ENCODE results near the gene BAHCC1.

BAHCC1 gene

DNA sequence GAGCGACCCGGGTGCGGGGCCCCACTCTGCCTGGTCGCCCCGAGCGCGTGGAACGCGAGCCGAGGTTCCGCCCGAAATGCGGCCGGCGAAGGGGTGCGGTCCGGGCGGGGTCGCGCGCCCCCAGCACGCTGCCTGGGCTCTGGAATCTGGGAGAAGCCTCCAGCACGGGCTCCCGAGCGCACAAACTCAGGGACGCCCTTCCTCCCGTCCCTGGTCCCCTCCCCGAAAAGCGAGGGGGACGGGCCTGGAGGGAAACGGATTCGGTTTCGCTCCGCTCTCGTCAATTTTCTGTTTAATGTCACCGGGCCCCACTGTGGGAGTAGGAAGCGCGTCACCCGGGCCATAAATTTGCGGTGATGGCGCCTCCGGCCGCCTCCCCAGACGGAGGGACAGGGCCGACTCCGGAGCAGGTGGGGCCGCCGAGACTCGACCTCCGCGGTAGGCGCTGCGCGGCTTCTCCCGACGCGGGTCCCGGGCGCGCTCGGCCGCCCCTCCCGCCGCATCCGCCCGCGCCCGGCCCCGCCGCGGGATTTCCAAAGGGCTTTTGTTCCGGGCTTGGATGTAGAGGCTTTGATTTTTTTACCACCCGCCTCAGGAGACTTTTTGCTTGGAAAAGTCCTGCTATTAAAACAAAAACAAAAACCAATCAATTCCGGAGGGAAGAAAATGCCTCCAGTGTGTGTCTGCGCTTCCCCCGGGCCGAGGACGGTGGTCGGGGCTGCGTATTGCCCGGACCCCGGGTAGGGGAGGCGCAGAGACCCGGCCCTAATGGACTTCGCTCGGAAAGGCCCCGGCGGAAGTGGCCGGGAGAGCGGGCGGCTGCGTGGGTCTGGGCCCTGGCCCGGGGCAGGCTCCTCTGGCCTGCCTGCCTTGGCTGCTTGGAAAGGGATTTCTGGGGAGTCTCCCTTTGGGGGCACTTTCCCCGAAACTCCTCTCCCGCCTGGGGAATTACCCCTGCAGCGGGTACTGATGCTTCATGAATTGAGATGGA, 7.9 kb upstream of the BAHCC1 start:
- DNase-seq, result no peak

DNA sequence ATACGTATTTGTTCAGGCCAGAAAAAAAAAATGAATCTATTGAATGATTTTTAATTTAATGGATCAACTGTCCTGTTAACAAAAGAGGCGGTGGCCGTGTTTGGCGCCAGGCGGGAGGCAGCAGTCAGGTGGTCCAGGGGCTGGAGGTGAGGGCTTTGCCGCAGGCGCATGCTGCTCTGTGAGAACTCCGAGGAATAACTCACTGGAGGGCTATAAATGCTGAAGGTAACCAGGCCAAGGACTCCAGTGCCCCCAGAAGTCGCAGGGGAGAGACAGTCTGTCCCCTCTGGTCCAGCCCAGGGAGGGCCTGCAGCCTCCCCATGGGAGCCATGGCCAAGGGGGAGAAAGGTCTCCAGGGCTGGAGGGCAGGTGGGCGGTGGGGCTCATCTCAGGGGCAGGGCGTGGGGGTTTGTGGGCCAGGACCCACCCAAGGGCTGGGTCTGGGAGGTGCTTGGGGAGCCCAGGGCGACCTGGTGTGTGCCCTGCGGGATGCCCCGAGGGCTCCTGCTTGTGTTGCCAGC, 7.1 kb upstream of the BAHCC1 start:
- DNase-seq, result no peak

DNA sequence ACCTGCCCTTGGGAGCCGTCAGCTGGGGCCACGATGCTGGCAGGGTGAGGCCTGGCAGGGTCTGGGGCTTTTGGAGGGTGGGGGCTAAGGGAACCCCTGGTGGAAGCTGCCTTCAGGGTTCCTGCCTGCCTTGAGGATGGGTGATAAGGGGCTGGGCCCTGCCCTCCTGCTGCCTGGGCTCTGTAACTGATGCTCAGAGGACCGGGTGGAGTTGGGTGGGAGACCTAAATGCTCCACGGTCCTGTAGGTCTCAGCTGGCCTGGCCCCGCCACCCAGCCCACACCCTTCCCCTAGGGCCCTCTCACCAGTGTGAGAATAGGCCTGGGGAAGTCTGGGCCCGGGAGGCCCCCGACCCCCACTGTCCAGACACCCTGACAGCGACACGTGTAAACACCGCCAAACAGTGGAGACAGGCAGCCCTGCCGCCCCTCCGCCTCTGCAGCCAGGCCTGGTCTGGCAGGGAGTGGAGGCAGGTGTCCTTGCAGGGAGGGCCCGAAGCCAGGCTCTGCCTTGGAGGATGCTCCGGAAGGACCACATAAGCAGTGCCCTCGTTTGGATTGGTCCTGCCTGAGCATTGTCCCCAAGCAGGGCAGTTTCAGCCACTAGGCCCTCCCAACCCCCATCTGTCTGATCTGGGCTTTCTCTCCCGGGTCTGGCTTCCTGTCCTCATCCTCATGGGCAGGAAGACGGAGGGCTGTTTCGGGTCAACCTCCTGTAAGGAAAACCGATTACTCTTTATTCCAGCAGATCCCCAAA, 6.5 kb upstream of the BAHCC1 start:
- no peak for DNase-seq

DNA sequence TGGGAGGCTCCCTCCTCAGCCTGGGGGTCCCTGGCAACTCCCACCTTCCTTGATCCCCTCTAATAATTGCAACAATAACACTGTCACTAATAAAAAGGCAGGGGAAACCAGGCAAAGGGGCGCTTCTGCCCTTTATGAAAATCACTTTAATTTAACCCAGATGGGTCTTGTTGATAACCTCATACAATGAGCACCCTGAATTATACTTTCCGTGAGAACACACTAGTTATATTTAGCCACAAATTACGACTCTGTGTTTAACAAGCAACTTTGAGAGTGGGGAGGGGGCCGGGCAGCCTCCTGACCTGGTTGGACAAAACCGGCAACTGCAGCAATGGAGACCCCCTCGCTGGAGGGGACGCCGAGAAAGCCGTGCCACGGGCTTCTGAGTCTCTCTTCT, 5.7 kb upstream of the BAHCC1 start:
- no peak for DNase-seq

DNA sequence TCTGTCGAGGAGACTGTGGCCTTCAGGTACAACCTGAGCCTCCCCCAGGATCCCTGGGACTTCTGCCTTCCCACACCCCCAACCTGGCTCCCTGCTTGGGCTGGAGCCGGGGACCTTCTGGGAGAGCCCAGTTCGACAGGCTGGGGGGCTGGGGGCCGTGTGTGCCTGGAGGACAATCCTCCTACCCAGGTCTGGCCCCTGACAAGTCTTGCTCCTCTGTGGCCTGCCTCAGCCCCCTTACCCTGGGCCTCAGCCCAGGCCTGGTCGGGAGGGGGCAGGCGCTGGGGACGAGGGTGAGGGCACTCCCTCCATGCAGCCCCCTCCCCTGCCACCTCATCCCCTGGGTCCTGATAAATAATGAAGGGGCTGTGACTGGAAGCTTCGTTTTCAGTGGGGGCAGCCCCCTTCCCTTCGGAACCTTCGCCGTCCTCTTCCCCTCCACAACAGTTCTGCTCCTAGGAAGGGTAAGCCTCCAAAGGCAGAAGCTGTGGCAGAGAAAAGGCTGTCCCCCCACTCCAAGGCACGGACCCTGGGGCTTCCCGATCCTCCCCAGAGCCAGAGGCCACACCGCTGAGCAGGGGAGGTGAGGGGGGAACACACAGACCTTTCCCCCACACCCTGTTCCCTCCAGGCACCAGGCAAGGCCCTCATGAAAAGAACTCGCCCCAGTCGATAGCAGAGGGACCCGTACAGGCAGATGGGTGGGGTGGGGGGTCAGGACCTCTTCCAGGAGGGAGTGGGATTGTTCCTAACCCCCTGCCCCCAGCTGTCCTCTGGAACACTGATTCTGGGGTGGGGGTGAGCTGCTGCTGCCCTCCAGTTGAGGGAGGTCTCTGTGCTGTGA, 5.0 kb upstream of the BAHCC1 start:
- DNase-seq, result no peak

DNA sequence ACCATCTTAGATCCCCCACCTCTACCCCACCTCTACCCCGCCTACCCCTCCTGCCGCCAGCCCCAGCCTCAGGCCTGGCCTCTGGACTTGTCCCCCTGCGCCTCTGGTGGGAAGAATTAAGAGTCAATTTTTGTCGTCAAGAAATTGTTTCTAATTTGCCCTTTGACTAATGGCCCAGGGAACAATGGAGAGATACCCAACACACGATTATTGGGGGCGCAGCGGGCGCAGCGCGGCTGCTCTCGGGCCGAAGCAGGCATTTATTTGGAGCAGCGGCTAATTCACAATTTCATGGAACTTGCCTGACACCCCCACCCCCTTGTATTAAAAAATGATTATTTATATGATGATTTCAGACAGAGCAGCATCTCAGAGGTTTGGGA, 4.4 kb upstream of the BAHCC1 start:
- no peak for DNase-seq

DNA sequence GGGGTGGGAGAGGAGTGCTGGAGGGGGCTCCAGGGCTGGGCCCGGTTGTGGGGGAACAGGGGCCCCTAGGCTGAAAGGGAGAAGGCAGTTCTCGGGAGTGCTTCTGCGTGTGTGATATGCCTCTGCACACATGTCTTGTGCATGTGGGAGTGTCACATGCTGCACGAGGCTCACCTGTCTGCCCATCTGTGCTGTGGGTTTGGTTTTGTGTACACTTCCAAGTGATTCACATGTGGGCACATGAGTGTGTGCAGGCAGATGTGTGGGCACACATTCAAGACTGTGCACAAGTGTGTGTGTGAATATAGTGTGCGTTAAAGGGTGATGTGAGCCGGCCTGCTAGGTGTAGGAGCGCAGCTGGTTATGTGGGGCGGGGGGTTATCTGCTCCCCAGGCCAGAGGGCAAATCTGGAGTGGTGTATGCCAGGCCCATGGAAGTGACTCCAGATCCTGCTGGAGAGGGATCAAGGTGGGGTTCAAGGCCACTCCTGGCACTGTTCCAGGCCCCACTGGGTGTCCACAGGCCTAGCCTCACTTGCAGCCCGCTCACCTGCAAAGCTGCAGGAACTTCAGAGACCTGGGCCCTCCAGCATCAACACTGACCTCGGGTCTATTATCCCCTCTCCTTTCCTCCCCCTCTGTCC, 3.8 kb upstream of the BAHCC1 start:
- DNase-seq, result no peak

DNA sequence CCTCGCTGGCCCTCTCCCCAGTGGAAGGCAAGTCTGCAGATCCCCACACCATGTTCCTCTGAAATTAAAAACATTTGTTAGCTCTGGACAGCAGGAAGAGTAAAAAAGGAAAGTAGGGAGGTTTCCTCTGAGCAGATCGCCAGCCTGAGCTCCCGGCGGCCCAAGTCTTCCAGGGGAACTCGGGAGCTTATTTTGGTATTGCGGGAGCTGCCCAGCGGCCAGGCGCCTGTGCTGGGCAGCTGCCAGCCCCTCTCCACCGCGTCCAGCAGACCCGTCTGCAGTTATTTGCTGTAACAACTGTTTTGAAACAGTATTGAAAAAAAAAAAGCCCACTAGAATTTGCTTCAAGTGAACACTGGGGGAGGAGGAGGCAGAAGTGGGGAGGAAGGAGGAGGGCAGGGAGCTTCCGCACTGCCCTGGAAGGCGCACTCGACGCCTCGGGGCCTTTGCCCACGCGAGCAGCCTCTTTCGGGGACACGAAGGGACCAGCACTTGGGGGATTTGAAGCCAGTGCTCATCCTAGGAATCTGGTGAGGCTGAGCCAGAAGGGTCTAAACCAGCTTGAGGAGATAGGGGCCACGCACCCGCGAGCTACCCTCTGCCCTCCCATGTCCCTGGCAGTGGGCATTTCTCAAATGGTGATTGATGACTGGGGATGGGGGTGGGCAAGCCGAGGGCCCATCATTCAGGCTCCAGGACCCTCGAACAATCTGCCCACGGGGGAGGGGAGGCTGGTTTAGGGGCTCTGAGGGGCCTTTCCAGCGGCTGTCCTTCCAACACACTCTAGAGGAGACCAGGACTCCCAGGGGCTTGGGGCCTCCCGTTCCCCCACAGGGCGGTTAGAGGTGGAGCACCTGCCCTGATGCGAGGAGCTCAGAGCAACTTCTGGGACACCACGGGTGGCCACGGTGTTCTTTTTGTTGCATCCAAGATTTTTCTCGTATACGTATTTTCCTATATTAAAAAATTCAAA, 3.0 kb upstream of the BAHCC1 start:
- DNase-seq, result no peak

DNA sequence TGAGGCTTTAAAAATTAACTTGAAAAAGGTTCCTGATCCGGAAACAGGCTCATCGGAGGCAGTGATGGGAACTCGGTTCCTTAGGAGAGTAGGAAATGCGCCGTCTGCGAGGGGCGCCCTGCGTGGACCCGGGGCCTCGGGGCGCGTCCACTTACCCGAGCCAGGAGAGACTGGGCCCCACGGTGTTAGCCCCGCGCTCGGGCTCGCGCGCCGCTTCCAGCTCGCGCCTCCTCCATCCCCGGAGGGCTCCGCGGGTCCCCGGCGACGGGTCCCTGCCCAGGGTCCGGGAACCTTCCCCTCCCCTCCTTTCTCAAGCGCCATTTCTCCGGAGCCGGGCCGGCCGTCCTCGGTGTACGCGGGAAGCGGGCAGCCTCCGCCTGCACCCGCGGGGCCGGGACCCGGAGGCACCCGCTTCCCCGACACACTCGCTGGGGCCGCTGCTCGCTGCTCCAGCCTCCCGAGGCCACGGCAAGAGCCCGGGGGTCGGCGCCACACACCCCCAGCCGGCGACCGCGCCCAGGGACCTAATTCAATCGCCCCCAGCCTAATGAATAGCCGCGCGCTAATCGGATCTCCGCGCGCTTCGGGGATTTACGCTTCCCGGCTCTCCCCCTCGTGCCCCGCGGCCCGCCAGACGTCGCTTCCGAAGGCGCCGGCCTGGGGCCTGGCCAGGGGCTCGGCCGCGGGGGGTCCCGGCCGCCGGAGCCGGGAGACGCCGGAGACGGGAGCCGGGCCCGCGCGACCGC, 2.2 kb upstream of the BAHCC1 start:
- no peak for DNase-seq

DNA sequence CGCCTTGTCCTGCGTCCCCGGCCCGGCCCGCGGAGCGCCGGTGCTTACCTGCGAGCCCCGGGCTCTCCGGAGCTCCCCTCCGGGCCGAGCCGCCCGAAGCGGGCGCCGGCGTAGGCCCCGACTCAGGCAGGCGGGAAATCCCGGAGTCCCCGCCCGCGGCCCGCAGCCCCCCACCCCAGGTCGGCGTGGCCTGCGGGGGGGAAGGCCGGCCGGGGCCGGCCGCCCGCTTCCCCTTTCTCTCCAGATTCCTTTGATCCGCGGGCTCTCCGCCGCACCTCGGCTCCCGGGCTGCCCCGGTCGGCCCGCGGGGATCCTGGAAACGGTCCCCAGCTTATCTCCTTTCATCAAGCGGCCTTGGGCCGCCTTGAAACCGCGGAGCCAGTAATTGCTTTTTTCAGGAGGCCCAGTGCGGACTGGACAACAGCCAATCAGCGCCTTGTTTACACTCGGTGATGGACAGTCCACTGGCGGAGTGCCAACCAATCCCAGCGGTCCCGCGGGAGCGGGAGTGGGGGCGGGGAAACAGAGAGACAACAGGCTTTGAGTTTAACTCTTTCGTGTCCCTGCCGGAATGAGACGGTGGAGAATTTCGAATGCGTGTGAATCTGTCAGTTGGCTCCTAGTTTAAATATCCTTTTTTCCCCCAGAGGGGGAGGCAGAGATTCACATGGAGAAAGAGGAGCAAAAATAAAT, 1.4 kb upstream of the BAHCC1 start:
- DNase-seq, result no peak

DNA sequence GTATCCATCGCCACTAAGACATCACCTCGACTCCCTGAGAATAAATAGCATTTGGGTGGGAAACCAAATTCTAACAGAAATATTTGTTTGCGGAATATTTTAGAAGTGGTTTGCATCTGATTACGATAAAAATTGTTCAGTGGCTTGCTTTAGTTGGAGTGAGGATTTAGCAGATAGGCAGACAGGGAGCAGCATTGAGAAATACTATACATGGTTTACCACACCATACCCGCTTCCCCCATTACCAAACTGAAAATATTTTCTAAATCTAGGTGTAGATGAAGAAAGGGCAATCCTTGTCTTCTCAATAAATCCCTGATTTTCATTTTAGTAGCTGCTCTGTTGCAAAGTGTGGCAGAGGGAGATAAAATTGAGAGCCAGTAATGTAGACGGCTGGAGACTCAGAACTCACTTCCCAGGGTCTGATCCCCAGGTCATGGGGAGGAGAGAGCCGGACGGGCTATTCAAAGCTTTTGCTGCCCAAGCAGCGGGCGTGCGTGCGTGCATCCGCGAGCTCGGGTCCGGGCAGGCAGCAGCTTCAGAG, 808 bp upstream of the BAHCC1 start:
- no peak for DNase-seq

DNA sequence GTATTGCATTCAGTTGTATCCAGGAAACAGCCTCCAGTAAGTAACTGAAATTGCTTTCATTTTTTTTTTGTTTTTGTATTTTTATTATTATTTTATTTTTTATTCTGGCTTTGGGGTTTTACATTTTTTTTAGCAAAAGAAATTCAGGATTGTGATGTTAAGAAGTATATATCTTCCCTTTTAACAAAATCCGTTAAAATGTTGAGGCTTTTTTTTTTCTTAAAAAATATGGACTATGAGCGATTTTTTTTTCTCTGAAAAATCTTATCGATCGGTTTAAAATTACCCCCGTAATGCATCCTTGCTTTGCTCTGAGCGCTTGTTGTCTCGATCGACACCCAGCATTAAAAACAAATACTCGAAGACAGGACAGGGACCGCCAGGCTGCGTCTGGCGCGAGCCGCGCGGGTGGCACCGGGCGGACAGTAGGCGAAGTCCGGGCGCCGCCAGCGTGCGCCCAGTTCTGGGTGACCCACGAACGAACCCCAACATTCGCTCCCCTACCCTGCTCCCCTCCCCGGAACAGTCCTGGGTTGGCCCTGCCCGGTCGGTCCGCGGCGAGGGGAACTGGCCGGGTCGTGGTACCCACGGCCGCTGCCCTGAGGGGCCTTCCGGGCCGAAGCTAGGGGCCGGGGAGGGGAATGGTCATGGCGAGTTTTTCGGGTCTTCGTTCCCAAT, 482 bp downstream of the BAHCC1 start:
- DNase-seq, result no peak

DNA sequence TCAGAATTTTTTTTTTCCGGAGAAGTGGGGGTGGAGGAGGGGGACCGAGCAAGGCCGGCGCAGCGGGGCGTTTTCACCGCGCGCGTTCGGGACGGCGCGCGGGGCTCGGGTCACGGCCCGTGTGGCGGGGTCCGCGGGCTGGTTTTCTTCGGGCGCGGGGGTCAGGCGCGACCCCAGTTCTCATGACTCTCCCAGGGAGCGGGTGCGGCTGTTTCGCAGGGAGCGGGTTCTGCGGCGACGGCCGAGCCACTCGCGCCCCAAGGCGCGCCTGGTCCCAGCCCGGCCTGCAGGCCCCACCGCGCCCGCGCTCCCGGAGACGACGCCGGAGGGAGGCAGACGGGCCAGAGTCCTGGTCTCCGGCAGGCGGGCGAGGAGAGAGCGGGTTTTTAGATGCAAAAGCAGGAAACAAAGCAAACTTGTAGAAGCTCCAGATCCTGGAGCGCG, 1.0 kb downstream of the BAHCC1 start:
- DNase-seq, result no peak

DNA sequence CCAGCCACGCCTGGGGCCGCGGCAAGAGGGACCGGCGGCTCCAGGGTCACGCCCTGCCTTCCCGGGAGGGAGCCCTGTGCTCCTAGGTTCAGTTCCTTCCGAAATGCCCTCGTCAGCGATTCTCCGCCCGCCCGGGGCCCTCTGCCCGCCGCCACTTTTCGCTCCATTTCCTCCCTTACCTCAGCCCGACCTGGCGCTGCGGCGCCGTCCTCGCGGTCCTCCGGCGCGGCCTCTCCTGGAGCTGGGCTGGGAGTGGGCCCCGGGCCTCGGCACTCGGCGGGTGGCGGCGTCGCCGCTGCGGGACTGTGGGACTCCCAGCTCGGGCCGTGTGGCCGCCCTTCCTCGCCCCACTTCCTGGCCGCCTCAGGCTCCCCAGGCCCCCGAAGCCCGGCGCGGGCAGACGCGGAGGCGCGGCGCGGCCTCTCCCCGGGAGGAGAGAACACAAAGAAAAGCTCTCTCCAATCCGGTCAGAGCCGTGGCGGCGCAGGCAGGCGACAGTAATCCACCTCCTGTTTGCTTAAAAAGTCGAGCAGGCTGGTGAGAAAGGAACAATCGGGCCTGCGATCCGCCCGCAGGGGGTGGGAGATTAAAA, 1.6 kb downstream of the BAHCC1 start:
- DNase-seq, result peak; percentile 26

DNA sequence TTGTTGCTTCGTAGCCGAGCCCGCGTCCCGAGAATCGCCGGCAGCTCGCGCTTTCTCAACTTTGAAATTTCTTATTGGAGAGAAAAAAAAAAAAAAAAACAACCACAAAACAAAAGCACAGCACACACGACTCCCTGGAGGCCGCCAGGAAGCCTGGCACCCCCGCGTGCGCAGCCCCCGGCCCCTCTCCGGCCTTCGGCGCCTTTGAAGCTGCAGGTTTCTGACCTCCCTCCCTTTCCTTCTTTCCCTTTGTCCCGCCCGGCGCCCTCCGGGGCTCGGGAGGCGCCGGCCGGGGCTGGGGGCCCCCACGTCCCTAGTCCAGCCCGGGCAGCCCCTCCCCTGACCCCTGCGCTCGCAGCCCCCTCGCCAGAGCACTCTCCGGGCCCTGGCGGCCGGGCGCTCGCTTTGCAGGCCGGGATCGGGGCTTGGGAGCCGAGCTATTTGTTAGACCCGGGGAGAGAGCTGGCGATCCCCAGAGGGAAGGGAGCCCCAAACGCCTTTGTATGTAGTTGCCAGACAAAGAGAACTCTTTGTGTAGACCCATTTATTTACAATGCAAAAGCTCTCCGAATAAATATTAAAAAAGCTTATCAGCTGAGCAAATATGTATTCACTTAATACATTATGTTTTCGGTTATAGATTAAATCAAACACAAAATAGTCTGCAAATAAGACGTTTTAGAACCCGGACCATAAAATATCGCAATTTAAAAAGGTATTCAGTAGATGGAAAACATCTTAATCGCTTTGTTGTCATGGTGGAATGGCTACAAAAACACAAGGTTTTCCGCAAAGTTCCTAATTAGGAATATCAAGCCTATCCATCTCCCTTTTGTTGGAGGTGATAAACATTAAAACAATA, 2.3 kb downstream of the BAHCC1 start:
- no peak for DNase-seq

DNA sequence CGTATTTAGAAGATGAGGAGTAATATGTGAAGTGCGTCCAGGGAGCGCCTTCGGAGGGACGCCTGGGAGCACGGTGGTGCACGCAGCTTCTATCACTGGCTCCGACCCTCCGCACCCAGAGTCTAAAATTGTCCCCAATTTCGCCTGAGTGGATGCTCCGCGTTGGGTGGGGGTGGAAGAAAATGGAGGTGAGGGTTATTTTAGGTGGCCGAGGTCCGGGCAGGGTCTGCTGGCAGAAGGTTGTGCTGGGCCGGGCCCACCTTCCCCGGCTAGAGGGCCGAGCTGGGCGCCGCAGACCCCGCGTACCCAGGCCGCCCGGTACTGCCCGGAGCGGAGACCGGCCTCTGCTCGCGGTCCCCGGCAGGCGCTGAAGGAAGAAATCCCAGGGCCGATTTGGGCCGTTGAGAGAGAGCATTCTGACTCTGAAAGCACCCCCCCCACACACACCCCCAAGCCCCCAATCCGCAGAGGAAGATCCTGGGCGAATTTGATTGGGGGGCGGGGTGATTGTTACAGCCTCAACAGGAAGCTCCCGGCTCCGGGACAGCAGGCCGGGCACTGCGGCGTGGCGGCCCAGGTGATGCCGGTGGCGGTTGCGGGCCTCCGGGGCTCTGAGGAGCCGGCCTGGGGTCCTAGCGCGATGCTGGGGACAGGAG, 3.0 kb downstream of the BAHCC1 start:
- DNase-seq, result no peak

Measured in KG1 (cell line).